Stromal cell of bone marrow (primary cell): Measurements from ENCODE around the gene MOB4.
A peak's percentile ranks its signal among the peaks of the same experiment; 100 is the strongest.
"Not testable (repeated sequence)": the region's sequence is repeated elsewhere in the genome, so short reads cannot be mapped to it uniquely, and the experiment has no call there.

ENCODE experiments used
- DNase-seq: peaks from one replicate; pipeline ENCODE4 v3.0.0-alpha.2; 2012; ENCODE audit warnings: low read depth

MOB4 gene

DNA sequence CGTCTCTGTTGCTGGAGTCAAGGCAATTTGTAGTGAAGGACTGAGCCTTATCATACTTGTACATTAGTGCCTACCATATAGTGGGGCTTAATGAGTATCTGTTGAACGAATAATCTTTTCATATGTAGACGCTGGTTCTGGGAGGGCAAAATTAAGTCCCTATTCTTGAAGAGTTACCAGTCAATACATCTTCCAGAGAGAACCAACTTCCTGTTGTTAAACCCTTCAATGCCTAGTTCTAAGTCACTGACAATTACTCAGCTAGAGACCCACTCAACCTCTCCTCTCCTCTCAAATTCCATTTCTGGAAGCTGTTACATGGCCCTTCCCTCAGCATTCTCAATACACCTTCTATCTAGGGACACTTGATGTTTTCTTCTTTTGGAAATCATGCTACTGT is 1.1 kb upstream of the MOB4 start:
- DNase-seq: no peak

DNA sequence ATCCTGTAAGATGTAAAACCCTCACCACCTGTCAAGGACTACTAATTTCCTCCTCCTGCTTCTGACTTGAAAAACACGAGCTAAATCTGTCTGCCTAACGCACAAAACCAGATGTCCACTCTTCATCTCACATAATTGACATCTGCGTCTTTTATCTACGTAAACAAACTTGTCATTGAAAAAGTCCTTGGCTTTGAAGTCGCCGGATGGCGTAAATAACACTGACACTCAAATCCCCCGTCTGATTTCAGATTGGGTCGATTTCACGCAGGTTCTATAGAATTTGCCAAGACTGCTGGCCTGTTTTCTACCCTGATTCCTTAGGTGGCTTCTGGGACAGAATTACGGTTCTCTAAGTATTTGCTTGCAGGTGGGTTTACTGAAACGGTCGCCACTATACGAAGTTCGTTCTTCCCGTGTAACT is 539 bp upstream of the MOB4 start:
- no peak for DNase-seq

DNA sequence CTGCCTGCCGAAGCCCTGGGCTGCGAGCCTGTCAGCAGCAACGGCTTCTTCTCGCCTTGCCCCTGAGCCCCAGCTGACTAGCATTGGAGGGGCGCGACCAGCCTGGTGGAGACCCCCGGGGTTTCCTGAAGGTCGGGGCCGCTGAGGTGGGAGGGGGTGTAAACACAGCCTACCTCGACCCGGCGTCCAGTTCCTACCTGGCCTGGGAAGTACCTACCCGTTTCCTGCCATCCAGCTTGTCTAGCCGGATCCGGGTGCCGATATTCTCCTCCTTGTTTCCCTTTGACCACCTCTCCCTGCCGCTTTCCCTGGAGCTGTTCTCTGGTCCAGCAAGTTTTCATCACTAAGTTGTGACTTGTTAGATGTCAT is 511 bp downstream of the MOB4 start:
- DNase-seq: no peak

DNA sequence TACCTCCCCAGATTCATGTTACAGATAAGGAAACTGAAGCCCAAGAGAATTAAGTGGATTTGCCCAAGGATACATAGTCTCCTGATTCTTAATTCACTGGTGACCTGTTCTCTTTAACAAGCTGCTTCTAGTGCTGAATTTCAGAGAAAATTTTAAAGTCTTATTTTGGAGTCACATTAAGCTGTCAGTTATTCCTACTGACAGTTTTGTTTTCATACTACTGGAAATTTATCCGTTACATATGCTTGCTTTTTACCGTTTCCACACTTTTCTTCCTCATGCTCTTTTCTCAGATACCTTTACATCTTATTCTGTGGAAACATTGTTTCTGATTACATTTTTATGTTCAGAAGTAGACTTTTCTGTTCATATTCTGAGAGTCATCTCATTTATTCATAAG is 1.3 kb downstream of the MOB4 start:
- DNase-seq: no peak

DNA sequence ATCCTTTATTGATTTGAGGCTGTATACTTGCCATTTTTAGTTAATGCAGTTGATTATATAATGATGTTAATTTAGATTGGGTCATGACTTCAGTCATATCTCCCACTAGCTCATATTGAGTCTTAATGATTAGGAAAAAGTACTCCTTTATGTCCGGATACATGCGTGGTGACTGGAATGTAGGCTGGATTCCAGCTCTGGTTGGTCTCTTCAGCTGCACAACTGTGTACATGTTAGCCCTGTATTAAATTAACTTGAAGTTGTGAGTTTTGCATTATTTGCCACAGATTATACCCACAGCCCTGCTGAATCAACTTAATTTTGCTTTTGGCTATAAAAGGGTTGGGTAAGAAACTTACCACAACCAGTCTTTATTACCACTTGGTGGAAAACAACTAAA is 22.5 kb downstream of the MOB4 start:
- DNase-seq: no peak

DNA sequence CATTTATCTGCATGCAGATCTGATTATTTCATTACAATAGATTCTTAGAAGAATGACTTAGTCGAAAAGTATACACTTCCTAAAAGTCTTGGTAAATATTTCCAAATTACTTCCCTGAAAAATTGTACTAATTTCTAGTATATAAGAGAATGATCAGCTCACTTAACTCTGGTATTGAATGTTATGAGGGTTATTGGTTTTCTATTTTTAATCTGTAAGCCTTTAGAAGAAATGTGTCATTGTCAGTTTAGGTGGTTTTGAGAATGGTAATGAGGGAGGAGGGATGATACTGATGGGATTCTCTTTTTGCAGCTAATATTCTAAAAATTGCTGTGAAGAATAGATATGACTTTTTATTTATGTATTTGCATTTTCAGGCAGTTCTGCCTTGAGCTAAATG is 23.9 kb downstream of the MOB4 start:
- DNase-seq: no peak

DNA sequence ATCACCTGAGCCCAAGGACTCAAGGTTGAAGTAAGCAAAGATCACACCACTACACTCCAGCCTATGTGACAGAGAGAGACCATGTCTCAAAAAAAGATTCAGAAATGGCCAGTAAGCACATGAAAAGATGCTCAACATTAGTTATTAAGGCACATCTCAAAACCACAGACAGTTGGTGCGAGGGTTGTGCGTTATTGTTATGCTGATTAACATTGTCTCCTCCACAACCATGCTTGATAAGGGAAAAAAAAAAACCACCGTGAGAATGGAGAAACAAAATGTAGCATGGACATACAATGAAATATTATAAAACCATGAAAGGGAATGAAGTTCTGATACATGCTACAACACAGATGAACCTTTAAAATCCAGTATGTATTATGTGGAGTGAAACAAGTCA is 27.3 kb downstream of the MOB4 start:
- DNase-seq: no peak

DNA sequence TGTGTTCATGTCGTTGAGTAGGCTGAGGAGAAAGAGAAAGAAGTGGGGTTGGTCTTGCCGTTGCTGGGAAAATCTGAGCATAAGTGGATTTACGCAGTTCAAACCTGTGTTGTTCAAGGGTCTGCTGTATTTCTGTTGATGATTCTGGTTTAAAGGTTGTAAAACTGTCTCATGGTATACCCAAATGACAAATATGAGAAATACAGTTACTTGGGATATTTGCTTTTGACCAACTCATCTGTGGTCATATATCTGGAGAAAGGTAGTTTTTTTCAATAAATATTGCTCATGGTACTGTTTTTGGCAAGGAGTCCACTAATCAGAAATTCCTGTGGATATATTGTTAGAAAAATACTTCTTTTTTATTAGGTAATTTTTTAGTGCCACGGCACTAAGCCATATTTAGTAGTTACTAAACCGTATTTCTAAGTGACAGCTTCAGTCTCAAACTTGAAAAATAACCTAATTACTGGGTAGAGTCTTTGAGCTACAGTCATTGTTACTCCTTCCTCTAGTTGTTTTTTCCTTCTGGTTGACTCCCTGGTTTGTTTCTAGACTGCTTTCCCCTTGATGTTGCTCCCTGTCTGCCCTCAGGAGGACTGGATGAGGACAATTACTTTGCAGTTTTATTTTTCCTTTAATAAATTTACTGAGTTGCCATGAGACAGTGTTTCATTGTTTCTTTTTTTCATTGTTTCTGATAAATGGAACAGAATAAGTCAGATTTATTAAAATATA is 31.5 kb downstream of the MOB4 start:
- no peak for DNase-seq

DNA sequence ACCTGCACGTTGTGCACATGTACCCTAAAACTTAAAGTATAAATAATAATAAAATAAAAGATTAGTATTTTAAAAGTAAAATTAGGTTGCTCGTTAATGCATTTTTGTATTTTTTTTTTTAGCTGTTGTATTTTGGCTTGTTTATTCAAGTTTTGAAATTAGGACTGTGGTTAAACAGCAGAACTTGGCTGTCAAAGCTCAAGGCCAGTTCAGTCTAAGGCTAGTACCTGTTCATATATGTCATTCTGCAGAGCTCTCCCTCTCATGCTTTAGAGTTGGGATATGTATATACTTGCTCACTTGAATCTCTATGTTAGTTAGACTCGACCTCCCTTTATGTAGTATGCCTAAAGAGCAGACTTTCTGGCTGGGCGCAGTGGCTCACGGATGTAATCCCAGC is 32.7 kb downstream of the MOB4 start:
- DNase-seq: no peak

DNA sequence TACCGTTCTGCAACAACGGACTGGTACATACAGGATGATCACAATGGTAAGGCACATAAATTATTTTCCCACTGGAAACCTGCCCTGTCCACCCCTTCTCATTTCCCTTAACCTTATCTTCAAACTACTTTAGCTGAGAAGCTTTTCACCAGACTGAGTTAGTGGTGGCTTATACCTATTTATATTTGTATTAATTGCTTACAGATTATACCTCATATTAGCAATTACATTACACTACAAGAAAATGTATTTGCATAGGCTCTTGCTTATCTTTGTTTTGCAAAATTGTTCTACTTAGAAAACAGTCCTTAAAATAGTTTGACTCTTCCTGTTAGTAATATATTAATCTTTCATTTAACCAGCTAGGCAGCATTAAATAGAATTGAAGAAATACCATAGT is 35.4 kb downstream of the MOB4 start:
- not testable (repeated sequence) for DNase-seq

DNA sequence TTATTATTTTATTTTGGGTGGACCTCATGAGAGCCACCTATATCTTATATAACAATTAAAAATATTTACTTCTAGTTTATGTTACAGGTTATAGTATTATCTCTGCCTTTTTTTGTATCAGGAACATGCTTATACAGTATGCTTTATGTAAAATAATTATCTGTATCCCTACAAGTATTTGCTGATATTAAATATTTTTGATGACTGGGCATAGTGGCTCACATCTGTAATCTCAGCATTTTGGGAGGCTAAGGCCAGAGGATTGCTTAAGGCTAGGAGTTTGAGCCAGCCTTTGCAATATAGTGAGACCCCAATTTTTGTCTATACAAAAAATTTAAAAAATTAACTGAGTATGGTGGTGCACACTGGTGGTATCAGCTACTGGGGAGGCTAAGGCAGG is 39.6 kb downstream of the MOB4 start:
- no peak for DNase-seq

DNA sequence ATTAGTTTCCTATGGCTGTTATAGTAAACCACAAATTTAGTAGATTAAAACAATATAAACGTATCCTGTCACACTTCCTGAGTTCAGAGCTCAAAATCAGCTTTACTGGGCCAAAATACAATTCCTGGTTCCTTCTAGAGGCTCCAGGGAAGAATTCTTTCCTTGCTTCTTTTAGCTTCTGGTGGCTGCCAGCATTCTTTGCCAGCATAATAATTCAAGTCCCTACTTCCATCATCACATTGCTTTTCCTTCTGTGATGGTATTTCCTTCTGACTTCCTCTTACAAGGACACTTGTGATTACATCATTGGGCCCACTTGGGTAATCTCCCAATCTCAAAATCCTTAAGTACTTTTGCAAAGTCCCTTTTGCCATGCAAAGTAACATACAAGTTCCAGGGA is 40.6 kb downstream of the MOB4 start:
- no peak for DNase-seq

DNA sequence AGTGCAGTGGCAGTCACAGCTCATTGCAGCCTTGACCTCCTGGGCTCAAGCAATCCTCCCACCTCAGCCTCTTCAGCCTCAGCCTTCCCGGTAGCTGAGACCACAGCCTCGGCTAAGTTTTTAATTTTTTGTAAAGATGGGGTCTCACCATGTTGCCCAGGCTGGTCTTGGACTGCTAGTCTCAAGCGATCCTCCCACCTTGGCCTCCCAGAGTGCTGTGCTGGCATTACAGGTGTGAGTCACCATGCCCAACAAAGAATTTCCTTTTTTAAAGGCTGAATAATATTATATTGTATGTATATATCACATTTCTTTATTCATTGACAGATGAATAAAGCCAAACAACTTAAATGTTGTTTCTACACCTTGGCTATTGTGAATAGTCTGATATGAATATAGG is 42.5 kb downstream of the MOB4 start:
- no peak for DNase-seq

DNA sequence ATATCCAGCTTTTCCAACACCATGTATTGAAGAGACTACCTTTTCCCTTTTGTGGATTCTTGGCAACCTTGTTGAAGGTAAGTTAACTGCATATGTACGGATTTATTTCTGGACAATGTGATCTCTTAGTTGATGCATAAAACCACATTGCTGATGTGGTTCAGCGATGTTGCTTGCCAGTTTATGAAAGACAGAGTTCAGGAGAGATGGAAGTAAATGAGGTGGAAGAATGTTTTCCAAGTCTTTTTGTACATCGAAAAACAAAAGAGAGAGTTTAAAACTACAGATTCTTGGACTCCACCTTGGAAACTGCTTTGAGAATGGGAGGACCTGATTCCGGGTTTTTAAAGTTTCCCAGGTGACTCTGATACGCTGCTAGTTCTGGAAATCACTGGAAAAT is 43.8 kb downstream of the MOB4 start:
- DNase-seq: no peak

DNA sequence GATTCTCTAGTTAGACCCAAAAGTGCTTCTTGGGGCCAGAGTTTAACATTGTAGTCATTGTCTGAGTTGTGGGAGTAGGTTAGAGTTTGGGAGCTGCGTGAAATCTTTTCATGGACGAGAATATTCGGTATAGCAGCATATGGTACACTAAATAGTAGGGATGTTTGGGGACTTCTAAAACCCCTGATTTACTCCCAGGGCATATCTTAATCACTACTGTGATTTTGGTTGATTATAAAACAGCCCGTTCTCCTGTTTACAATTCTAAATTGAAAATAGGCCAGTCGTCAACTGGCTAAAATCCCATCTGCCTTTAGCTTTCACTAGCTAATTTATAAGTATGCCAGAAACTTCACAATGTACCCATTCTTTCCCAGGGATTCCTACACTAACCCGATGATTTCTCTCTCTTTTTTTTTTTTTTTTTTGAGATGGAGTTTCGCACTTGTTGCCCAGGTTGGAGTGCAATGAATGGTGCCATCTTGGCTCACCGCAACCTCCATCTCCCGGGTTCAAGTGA is 44.3 kb downstream of the MOB4 start:
- DNase-seq: no peak

DNA sequence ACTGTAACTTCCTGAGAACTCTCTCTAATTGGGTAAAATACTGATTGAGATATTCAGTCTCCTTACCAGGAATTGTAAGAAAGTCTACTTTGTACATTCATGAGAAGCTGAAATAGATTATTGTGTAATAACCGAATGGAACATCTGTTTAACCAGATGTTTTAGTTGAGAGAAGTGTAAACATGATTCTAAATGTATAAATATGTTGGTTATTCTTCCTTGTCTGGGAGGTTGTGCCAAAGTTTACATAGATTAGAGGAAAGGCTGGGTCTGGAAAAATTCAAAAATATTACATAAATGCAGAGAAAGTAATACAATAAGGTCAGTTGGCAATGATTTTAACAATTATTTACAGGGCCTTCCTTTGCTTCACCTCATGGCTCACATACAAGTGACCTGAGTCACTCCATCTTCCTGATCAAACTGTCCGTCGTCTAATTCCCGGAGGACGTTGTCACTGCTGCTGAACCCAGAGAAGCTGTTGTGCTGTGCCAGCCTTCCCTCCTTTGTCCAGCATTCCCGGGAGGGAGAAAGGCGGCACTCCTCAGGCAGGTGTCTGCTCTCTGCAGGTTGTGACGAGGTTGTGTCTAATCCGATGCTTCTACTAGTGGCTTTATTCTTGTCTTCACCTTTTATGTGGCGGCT is 55.9 kb downstream of the MOB4 start:
- DNase-seq: no peak

DNA sequence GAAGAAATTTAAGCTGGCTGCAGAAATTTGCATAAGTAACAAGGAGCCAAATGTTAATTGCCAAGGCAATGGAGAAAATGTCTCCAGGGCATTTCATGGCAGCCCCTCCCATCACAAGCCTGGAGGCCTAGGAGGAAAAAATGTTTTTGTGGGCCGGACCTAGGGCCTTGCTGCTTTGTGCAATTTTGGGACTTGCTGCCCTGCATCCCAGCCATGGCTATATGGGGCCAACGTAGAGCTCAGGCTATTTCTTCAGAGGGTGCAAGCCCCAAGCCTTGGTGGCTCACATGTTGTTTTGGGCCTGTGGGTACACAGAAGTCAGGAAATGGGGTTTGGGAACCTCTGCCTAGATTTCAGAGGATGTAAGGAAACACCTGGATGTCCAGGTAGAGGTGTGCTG is 57.7 kb downstream of the MOB4 start:
- DNase-seq: no peak

DNA sequence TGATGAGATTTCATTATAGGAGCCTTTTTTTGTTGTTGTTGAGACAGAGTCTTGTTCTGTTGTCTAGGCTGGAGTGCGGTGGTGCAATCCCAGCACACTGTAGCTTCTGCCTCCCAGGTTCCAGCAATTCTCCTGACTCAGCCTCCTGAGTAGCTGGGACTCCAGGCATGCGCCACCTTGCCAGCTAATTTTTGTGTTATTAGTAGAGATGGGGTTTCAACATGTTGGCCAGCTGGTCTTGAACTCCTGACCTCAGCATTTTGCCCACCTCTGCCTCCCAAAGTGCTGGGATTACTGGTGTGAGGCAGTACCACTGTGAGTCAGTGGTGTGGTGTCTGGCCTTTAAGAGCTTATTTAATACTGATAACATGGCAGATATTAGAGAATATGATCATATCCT is 60.1 kb downstream of the MOB4 start:
- DNase-seq: peak; percentile 39

DNA sequence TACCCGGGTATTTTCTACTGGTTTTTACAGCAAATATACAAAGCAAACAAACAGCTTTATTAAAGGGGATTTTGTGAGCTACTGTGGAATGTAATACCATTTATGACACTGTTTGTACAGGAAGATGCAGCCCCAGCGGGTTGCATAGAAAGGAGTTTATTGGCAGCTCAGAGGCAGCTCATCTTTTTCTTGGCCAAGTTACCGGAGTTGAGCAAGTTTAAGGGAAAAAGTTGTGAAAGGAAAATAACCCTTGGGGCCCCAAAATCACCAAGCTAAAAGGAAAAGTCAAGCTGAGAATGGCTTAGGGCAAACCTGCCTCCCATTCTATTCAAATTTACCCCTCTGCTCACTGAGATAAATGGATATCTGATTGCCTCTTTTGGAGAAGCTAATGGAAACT is 60.8 kb downstream of the MOB4 start:
- peak; percentile 91 for DNase-seq

DNA sequence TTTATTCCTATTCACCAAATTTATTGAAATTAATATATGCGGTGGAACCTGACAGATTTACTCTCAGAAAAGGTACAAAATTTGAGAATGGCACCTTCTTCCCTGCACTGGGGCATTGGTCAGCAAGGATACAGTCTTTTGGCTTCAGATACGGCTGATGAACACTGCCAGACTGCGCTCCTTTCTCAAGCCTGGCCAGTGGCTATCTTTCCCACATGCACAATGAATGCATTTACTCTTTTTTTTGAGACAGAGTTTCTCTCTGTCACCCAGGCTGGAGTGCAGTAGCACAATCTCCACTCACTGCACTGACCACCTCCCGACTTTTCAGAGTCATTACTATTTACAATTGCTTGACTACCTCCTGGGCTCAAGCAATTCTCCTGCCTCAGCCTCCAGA is 61.6 kb downstream of the MOB4 start:
- no peak for DNase-seq

DNA sequence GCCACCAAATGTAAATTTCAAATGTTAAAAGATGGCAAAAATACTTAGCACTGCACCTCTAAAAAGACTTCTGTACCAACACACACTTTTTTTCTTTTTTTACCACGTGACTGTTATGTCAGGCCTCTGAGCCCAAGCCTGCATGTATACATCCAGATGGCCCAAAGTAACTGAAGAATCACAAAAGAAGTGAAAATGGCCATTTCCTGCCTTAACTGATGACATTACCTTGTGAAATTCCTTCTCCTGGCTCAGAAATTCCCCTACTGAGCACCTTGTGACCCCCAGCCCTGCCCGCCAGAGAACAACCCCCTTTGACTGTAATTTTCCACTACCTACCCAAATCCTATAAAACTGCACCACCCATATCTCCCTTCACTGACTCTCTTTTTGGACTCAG is 62.4 kb downstream of the MOB4 start:
- DNase-seq: not testable (repeated sequence)

DNA sequence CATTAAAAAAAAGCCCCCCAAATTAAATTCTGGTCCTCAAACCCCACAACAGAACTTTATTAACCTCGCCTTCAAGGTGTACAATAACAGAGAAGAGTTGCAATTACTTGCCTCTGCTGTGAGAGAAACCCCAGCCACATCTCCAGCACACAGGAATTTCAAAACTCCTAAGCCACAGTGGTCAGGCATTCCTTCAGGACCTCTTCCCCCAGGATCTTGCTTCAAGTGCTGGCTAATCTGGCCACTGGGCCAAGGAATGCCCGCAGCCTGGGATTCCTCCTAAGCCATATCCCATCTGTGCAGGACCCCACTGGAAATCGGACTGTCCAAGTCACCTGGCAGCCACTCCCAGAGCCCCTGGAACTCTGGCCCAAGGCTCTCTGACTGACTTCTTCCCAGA is 64.3 kb downstream of the MOB4 start:
- DNase-seq: not testable (repeated sequence)

DNA sequence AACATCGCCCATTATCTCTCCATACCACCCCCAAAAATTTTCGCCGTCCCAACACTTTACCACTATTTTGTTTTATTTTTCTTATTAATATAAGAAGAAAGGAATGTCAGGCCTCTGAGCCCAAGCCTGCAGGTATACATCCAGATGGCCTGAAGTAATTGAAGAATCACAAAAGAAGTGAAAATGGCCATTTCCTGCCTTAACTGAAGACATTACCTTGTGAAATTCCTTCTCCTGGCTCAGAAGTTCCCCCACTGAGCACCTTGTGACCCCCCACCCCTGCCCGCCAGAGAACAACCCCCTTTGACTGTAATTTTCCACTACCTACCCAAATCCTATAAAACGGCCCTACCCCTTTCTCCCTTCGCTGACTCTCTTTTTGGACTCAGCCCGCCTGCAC is 71.4 kb downstream of the MOB4 start:
- DNase-seq: not testable (repeated sequence)
